Suppressor macrophage treated with lipopolysaccharide for 1 hour (primary cell): ENCODE measurements around the gene ZMYM5.
"Not testable (repeated sequence)": the region's sequence is repeated elsewhere in the genome, so short reads cannot be mapped to it uniquely, and the experiment has no call there.

Source experiments
- DNase-seq, 3 donors: peaks; one replicate each; pipeline ENCODE4 v3.0.0-alpha.2; 2020 to 2022

ZMYM5 gene

DNA sequence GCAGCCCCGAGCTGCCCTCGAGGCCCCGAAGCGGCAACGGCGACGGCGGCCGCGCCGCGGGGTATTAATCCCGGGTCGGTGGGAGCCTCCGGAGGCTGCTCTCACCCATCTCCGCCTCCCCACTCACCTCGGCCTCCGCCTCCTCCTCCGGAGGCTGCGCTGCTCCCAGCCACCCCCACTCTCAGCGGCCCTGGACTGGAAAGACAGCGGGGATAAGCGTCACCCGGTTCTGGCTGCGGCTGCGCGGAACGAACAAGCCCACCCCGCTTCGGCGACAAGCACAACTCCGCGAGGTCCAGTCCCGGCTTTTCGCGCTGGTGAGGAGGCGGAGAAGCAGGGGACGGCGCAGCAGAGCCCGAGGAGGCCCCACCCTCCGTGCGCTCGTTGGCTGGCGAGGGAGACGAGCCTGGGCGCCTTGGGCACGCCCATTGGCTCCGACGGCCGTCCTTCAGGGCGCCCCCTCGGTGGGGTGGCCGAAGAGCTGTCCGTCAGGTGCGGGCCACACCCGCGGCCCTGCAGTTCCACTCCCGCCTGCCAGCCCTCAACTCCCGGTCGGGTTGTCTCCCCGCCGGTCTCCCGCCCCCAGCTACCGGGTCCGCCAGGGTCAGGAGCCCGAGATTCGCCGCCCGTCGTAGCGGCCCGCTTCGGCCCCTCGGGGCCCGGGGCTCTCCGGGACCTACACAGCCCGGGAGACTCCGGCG, at the start of gene ZMYM5:
Gene ZMYM5 (minus strand): TSS at position 327 of the 701 bp plus-strand sequence. CDS start 11,469 bp downstream, outside the sequence.
- peak; percentile 99 to 100 (median 100) for DNase-seq

- DNase-seq, result no peak
These were observed 47.1 kb upstream of the ZMYM5 start for GRCh38 chr13:19910336-19911072.

DNA sequence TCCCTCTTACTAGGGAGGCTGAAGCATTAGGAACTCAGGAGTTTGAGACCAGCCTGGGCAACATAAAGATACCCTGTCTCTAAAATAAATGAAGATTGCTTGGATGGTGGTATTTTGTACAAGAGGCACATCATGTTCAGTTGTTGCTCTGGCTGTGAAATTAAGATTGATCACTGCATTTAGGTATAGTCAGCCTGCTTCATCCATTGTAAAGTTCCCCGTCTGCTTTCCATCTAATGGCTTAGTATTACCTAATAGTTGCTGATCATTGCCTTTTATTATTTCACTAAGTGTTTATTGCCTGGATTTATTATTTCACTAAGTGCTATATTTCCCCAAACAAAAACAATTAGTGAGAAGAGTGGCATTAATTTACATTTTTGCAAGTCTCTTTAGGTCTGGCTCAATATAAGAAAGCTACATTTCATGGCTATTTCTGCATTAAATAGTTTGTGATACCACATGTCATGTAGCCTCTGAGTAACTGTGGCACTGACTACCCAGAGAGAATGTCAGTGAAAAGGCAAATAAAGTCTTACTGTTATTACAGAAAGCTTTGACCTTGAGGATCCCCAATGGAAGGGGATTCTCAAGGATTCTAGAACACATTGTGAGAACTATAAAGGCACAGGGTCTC, 45.0 kb upstream of the ZMYM5 start:
- DNase-seq, result no peak

- DNase-seq, result not testable (repeated sequence)
These were observed 42.2 kb upstream of the ZMYM5 start for GRCh38 chr13:19905487-19906195.

- DNase-seq, result no peak
These were observed 26.6 kb upstream of the ZMYM5 start for GRCh38 chr13:19890030-19890429.

DNA sequence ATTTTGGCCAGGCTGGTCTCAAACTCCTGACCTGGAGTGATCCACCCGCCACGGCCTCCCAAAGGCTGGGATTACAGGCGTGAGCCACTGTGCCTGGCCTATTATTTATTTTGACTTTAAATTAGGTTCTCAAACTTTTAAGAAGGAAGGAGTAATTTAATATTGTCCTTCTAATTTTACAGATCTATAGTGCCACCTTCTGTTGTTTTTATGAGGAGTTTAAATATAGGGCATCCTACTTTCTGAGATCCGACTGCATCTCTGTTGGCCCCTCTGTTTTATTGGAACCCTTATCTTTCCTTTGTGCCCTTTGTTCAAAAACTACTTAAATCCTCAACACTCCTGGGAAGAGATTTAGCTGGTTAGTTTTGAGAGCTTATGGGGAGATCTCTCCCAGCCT, 25.4 kb upstream of the ZMYM5 start:
- peak; percentile 2 to 38 (median 27) for DNase-seq

DNA sequence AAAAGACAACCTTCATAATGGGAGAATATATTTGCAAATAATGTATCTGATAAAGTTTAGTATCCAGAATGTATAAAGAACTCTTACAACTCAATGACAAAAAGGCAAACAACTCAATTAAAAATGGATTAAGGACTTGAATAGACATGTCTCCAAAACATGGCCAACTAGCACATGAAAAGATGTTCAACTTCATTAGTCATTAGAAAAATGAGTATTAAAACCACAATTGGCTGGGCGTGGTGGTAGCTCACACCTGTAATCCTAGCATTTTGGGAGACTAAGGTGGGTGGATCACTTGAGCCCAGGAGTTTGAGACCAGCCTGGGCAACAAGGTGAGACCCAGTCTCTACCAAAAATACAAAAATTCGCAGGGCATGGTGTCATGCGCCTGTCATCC, 18.8 kb upstream of the ZMYM5 start:
- no peak for DNase-seq

GRCh38 chr13:19881641-19882040, 18.2 kb upstream of the ZMYM5 start:
- no peak for DNase-seq

DNA sequence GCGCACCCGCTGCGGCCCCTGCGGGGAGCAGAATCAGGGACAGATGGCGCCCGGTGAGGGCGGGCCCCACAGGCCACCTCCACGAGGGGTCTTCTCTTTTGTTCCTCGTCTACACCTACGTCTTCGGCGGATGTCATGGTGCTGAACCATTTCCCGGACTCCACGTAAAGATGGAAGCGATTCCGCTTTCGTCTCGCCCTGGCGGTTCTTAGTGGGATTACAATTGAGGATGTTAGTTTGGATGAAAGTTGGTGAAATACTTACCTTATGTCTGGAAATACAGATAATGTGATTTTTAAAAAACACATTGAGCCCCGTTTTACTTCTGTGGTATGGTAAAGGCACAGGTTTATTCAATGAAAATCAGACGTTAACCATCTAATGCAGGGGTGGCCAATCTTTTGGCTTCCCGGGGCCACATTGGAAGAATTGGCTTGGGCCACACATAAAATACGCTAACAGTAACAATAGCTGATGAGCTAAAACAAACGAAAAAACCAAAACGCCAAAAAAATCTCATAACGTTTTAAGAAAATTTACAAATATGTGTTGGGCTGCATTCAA, 1.4 kb upstream of the ZMYM5 start:
- peak; percentile 79 to 84 (median 83) for DNase-seq

DNA sequence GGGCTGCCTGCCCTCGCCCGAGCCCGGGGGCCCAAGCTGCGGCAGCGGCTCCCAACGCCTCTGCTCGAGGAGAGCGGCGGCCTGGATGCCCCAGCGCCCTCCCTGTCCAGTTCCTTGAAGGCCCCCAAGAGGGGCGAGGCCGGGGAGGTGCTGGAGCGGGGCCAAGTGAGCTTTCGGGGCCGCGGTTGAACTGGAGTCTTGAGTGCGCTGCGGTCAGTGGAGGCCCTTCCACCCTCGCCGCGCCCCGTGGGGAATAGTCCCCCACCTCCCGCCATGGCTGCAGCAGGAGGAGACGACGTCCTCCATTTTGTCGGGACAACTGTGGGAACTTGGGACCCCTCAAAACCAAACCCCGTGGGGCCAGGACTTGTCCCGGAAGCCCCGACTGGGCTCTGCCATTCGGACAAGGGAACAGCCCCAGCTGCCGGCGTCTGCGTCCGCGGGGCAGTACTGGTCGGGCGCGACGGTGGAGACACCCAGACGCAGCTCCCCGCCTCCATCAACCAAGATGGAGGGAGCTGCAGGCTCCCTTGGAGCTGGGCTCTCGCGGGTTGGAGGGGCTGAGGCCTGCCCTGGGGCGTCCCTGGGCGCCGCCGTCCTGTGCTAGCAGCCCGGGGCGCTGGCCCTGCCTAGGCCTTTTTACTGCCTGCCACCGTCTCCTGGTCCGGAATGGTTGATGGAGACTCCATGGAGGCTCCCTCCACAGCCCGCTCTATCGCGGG, 736 bp upstream of the ZMYM5 start:
- peak; percentile 37 to 54 (median 43) for DNase-seq

DNA sequence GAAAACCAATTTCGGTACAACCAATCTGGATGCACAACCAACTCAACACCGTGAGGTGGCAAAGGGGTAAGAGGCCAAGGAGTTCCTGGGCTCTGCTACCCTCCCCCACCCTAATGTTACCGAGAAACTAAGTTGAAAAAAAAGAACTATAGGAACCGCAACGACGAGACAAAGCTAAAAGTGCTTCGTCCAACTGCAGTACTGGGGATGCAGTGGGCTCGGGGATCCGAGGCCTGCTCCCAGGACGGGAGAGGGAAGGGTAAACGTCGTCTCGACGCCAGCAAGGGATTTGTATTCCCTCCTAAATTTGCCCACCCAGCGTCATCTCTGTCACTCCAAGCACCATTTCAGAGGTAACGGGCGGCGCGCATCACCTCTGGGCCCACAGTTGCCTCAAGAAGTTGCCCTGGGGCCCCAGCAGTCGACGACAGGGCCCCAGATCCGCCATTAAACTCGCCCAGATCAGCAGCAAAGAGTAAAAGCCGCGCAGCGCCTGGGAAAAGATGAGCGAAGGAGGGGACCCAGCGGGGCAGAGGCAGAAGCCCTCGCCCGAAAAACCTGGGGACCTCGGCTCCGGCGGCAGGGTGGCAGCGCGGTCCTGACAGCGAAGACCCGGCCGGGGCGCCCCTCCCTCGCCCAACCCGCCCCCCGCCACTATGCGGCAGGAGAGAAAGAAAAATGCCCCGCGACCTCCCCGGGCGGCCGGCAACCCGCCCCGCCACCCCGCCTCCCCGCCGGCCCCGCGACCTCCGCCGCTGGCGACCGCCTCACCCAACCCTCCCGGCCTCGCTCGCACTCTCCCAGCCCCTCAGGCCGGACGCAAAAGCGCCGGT, 752 bp downstream of the ZMYM5 start:
- DNase-seq, result peak; percentile 27 to 45 (median 30)

DNA sequence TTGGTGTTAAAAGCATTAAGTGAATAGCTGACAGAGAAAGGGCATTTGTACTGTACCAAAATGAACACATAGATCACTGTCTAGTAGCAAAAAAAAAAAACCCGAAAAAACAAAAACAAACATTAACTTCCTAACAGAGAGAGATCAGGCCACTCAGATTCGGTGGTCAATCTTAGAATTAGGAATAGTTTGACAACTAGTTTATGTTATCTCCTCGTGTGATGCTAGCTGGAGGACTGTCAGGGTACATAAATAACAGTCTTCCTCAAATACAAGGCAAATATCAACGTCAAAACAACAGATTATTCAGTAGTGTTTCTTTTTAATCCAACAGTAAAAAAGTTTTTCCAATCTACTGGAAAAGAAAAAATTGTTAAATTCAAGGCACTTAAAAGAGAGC, 1.7 kb downstream of the ZMYM5 start:
- DNase-seq, result peak in 1 of 3 donors; percentile 2

DNA sequence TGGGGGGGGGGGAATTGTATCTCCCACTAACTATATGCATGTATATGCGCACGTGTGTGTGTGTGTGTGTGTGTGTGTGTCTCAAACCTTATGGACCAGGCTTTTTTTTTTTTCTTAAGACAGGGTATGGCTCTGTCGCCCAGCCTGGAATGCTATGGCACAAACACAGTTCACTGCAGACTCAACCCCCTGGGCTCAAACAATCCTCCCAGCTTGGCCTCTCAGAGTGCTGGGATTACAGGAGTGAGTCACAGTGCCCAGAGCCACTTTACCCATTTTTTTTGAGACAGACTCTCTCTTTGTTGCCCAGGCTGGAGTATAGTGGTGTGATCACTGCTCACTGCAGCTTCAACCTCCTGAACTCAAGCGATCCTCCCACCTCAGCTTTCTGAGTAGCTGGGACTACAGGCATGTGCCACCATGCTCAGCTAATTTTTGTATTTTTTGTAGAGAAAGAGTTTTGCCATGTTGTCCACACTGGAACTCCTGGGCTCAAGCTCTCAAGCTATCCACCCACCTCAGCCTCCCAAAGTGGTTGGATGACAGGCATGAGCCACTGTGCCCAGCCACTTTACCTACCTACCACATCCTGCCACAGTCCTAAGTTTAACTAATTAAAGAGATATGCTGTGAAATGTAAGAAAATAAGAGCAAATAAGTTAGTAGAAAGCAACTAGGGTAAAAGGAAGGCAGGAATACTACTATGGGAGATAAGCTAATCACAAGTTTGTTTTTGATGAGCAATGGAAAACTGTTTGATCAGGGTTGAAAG, 2.4 kb downstream of the ZMYM5 start:
- peak; percentile 16 to 36 (median 17) for DNase-seq

- DNase-seq, result not testable (repeated sequence)
These were observed 5.8 kb downstream of the ZMYM5 start for GRCh38 chr13:19857637-19858036.

GRCh38 chr13:19852766-19853165, 10.7 kb downstream of the ZMYM5 start:
- no peak for DNase-seq

- peak; percentile 62 to 68 (median 68) for DNase-seq
These were observed 17.7 kb downstream of the ZMYM5 start for GRCh38 chr13:19845758-19846157.

DNA sequence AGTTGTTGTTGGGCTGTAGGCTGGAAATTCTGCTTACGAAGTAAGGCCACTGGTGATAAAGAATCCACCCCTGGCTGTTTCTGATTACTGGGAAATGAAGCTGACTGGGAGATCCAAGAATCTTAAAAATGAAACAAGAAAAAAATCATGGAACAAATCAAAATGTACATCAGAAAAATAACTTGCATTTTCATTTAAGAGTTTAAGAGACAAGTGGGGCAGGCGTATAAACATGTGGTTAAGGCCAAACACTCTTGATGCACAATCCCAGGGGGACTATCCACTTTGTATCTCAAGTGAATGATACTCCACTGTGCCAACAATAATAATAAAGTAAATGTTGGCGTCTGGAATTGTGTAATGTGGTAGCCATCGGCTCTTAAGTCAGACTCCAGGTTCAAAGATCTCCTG, 24.6 kb downstream of the ZMYM5 start:
- no peak for DNase-seq

- no peak for DNase-seq
These were observed 27.0 kb downstream of the ZMYM5 start for GRCh38 chr13:19836472-19836871.

DNA sequence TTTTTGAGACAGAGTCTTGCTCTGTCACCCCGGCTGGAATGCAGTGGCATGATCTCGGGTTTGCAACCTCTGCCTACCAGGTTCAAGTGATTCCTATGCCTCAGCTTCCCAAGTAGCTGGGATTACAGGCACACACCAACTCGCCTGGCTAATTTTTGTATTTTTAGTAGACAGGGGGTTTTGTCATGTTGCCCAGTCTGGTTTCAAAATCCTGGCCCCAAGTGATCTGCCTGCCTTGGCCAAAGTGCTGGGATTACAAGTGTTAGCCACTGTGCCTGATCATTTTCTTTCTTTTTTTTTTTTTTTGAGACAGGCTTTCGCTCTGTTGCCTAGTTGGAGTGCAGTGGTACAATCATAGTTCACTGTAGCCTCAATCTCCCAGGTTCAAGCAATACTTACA, 28.7 kb downstream of the ZMYM5 start:
- DNase-seq, result no peak

GRCh38 chr13:19822673-19823072, 40.8 kb downstream of the ZMYM5 start:
- no peak for DNase-seq
